Mammary epithelial cell (primary cell): ENCODE measurements around the gene KLHL1.

Experiments used
- CTCF ChIP-seq, 2 donors: IDR thresholded peaks in 1 of 2; conservative IDR thresholded peaks in 1 of 2; 2 replicates each; pipeline ENCODE4 v1.5.1; 2011 to 2012; ENCODE audit warnings: inconsistent platforms in 2 of 2, low read length in 2 of 2, mild to moderate bottlenecking in 2 of 2, control low read depth in 1 of 2, low read depth in 1 of 2; ENCODE audit not compliant: insufficient read depth in 1 of 2; ENCODE audit errors: extremely low read depth in 1 of 2
- EZH2 ChIP-seq: IDR thresholded peaks from 2 replicates; pipeline ENCODE4 v1.6.1; 2012; ENCODE audit warnings: low read length, inconsistent platforms, borderline replicate concordance

GRCh38 chr13:69796256-69796655 lies 312.0 kb downstream of the KLHL1 start:
- no peak for TF ChIP-seq EZH2
- TF ChIP-seq CTCF (conservative IDR thresholded peaks at IDR 0.05 in 1 of 2, IDR thresholded peaks at IDR 0.05 in 1 of 2; ENCODE audit: extremely low read depth in 1 of 2, insufficient read depth in 1 of 2, low read depth in 1 of 2, low read length in 2 of 2) = no peak
